Neuron (in vitro differentiated cells): ENCODE results near the gene SMIM12.

Source experiments
- H2AFZ ChIP-seq: one replicate; pipeline ENCODE4 v1.6.1; 2013; ENCODE audit warnings: low read depth, mild to moderate bottlenecking, inconsistent platforms, low read length, moderate library complexity
- H3K27me3 ChIP-seq: one replicate; pipeline ENCODE4 v1.6.1; 2013; ENCODE audit warnings: low read length; ENCODE audit not compliant: insufficient read depth
- H3K36me3 ChIP-seq: one replicate; pipeline ENCODE4 v1.6.1; 2013; ENCODE audit warnings: low read length; ENCODE audit not compliant: insufficient read depth
- H3K4me1 ChIP-seq: one replicate; pipeline ENCODE4 v1.6.1; 2013; ENCODE audit warnings: low read length; ENCODE audit not compliant: insufficient read depth
- H3K4me3 ChIP-seq: 2 replicates; pipeline ENCODE4 v1.5.1; 2013; ENCODE audit warnings: mild to moderate bottlenecking, low read length, moderate library complexity
- H3K9me3 ChIP-seq: one replicate; pipeline ENCODE4 v1.6.1; 2013; ENCODE audit warnings: low read length

The SMIM12 gene

GRCh38 chr1:34889705-34890104 is 30.2 kb upstream of the SMIM12 start:
- Histone ChIP-seq H3K36me3 (no peaks in the 10 kb centered on the region), H2AFZ (no peak overlapping the region), H3K4me1 (no peaks in the 10 kb centered on the region), H3K4me3 (no peak overlapping the region), H3K9me3 (peaks cover 3% of the 10 kb centered on the region), H3K27me3 (no peaks in the 10 kb centered on the region)

DNA sequence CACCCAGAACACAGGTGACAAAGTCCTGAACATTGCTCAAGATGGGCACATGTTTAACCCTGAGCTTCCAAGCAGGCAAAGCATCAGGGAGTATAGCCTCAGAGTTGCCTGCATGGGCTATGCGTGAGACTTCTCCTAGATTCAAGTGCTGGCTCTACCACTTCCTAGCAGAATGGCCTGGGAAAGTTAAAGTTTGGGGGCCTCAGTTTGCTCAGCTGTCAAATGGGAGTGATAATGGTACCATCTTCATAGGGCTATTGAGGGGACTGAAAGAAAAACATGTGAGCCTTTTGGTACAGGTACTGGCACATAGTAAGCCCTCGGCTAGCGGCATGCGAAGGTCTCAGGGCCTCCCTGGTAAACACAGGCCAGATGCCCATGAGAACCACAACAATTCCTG is 28.0 kb upstream of the SMIM12 start:
- Histone ChIP-seq H3K4me1 (no peaks in the 10 kb centered on the region), H3K4me3 (no peak overlapping the region), H3K27me3 (no peaks in the 10 kb centered on the region), H3K9me3 (peaks cover 3% of the 10 kb centered on the region), H2AFZ (no peak overlapping the region), H3K36me3 (no peaks in the 10 kb centered on the region)

DNA sequence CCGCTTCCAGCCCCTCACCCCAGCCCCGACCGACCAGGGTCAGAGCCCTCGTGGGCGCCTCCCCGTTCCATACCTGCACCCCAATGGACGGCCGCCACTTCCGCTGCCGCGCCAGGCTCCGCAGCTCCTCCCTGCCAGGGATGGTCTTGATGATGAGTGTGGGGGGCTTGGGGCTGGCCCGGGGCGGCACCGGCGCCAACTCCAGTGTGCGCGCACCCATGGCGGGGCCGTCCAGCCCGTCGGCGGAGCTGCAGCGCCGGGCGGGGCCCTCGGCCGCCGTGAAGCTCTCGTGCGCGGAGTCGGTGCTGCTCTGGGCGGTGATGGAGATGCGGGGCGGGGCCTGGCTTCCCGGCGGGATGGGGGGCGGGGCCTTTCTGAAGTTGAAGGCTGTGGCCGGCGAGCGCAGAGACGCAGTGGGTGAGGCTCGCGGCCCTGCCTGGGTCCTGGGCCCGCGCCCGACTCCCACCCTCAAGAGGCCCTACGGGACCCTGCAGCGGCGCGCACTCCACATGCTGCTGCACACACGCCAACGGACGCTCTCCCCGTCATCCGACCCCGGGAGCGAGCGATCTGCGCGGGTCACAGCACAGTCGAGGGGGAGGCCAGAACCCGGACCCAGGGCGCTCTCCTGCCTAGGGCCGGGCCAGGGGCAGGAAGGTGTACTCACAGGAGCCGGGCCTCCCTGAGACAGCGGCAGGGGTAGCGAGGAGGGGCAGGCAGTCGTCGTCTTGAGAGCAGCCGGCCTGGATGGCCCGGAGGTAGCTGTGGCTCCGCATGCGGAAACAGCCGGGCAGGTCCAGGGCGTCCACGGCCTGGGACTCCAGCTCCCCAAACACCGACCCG is 26.1 kb upstream of the SMIM12 start:
- Histone ChIP-seq H3K4me1 (no peaks in the 10 kb centered on the region), H3K36me3 (no peaks in the 10 kb centered on the region), H3K9me3 (no peaks in the 10 kb centered on the region), H2AFZ (no peak overlapping the region), H3K27me3 (no peaks in the 10 kb centered on the region), H3K4me3 (peak overlapping the region; percentile 34)

DNA sequence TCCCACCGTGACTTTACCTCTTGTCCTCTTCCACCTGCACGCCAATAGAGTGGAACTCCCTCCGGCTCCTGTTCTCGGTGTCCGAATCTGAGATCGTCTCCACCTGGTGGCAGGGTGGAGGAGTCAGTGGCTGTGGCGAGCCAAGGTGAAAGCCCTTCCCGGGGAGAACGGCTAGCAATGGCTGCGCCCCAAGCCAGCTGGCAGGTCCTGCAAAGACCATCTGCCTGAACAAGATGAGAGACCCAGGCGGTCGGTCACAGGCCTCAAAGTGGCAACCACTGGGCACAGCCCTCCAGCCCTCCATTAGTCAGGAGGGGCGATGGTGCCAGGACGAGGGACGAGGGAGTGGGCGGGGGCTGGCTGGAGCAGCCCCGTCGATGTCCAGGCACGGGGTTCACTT is 25.4 kb upstream of the SMIM12 start:
- Histone ChIP-seq H3K27me3 (no peaks in the 10 kb centered on the region), H2AFZ (no peak overlapping the region), H3K36me3 (no peaks in the 10 kb centered on the region), H3K4me3 (no peak overlapping the region), H3K4me1 (no peaks in the 10 kb centered on the region), H3K9me3 (no peaks in the 10 kb centered on the region)

GRCh38 chr1:34884536-34884935 is 25.0 kb upstream of the SMIM12 start:
- no peaks in the 10 kb centered on the region for H3K4me1 ChIP-seq
- no peaks in the 10 kb centered on the region for H3K9me3 ChIP-seq
- no peak overlapping the region for H3K4me3 ChIP-seq
- no peaks in the 10 kb centered on the region for H3K27me3 ChIP-seq
- H2AFZ ChIP-seq, result no peak overlapping the region
- no peaks in the 10 kb centered on the region for H3K36me3 ChIP-seq

- Histone ChIP-seq H2AFZ (no peak overlapping the region), H3K27me3 (no peaks in the 10 kb centered on the region), H3K36me3 (no peaks in the 10 kb centered on the region), H3K4me3 (no peak overlapping the region), H3K4me1 (no peaks in the 10 kb centered on the region), H3K9me3 (no peaks in the 10 kb centered on the region)
Observed at GRCh38 chr1:34879230-34879629, 19.7 kb upstream of the SMIM12 start.

DNA sequence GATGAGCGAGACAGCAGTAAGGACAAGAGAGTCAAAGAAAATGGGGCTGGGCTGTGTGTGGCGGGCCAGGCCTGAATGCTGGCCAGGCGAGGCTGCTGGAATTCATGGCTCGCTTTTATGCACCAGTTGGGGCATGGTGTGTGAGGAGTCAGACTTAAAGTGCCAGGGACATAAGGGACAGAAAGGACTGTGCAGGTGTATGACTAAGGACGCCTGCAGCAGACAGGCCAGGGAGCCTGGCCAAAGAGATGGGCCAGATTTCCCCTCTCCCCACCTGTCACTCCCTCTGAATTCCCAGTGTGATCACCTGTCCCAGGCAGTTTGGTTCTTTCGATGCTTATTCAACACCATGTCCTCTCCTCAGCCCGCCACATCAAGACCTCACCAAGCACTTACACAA is 16.9 kb upstream of the SMIM12 start:
- Histone ChIP-seq H3K9me3 (no peaks in the 10 kb centered on the region), H3K27me3 (no peaks in the 10 kb centered on the region), H3K4me1 (no peaks in the 10 kb centered on the region), H3K4me3 (no peak overlapping the region), H3K36me3 (no peaks in the 10 kb centered on the region), H2AFZ (no peak overlapping the region)

DNA sequence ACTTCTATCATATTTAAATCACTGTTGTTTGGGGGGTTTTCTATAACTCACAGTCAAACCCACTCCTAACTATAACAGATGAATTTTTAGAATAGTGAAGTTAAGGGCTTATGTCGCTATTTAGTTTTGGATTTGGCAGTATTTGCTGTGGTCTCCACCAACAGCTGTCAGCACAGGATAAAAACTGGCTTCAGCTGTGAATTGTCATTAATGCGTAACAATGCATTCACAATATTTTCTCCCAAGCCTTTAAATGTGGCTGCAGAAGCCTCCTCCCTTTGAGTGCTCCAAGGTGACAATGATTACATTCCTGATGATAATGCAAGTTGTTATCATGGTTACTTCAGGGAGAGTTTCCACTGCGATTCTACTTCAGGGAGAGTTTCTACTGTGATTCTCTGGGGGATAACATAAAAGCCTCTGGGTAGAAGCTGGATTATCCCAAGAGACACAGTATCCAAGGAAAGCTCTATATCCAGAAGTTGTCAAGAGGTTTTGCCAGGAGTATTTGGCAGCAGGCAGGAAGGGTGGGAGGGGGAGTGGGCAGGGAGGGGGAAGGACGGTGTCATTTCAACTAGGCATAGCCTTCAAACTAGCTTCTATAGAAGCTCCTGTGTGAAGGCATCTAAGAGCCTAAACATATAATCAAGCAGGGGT is 14.9 kb upstream of the SMIM12 start:
- H3K9me3 ChIP-seq, result no peaks in the 10 kb centered on the region

DNA sequence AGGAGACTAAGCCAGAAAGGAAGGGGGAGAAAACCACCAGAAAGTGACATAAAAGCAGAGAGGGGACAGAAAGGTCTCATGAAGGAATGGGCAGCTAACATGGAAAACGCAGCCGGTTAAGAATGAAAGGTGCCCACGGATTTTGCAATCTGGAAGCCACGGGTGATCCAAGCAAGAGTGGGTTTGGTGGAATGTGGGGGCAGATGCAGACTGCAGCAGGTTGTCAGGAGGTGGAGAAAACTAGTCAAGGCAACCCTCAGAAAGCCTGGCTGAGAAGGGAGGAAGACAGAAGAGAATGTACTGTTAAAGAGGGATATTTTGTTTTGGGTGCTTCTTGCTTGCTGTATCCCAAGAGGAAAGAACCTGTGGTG is 12.6 kb upstream of the SMIM12 start:
- Histone ChIP-seq H3K4me1 (peaks cover 9% of the 10 kb centered on the region), H3K36me3 (no peaks in the 10 kb centered on the region), H2AFZ (no peak overlapping the region), H3K4me3 (no peak overlapping the region), H3K27me3 (no peaks in the 10 kb centered on the region), H3K9me3 (no peaks in the 10 kb centered on the region)

More for the DNA sequence above, 14.9 kb upstream of the SMIM12 start:
- Histone ChIP-seq H2AFZ (no peak overlapping the region), H3K4me3 (no peak overlapping the region), H3K27me3 (no peaks in the 10 kb centered on the region), H3K36me3 (no peaks in the 10 kb centered on the region), H3K4me1 (peaks cover 9% of the 10 kb centered on the region)

GRCh38 chr1:34871443-34872132 is 12.0 kb upstream of the SMIM12 start:
- Histone ChIP-seq H3K27me3 (no peaks in the 10 kb centered on the region), H3K4me3 (no peak overlapping the region), H3K9me3 (no peaks in the 10 kb centered on the region), H2AFZ (no peak overlapping the region), H3K36me3 (no peaks in the 10 kb centered on the region), H3K4me1 (peaks cover 9% of the 10 kb centered on the region)

- H2AFZ ChIP-seq, result no peak overlapping the region
- peaks cover 9% of the 10 kb centered on the region for H3K4me1 ChIP-seq
- no peaks in the 10 kb centered on the region for H3K27me3 ChIP-seq
- no peaks in the 10 kb centered on the region for H3K9me3 ChIP-seq
- H3K4me3 ChIP-seq, result no peak overlapping the region
- H3K36me3 ChIP-seq, result no peaks in the 10 kb centered on the region
Observed at GRCh38 chr1:34870395-34870794, 10.8 kb upstream of the SMIM12 start.

GRCh38 chr1:34869760-34870159 is 10.2 kb upstream of the SMIM12 start:
- H2AFZ ChIP-seq, result no peak overlapping the region
- H3K4me1 ChIP-seq, result peaks cover 9% of the 10 kb centered on the region
- no peaks in the 10 kb centered on the region for H3K36me3 ChIP-seq
- no peaks in the 10 kb centered on the region for H3K9me3 ChIP-seq
- H3K4me3 ChIP-seq, result no peak overlapping the region
- H3K27me3 ChIP-seq, result no peaks in the 10 kb centered on the region
